Liver (tissue), 9 donors: ENCODE results near the gene NEK10. TPM values are rescaled to one million over a fixed set of nuclear protein-coding genes. Genes with fewer than 3 reads are reported as not detected.

Source experiments
- DNase-seq: peaks from one replicate; pipeline ENCODE4 v3.0.0-alpha.2; 2017; ENCODE audit warnings: low spot score
- H3K27ac ChIP-seq, 2 donors: one replicate each; pipeline ENCODE4 v1.7.0; 2013; ENCODE audit warnings: inconsistent platforms in 2 of 2, low read length in 2 of 2, control low read depth in 1 of 2, low read depth in 1 of 2, mild to moderate bottlenecking in 1 of 2
- H3K27me3 ChIP-seq, 4 donors: one replicate each; pipeline versions ENCODE4 v1.6.1 to v1.7.0; 2013; ENCODE audit warnings: low read length in 3 of 4, inconsistent platforms in 1 of 4, mild to moderate bottlenecking in 1 of 4, moderate library complexity in 1 of 4; ENCODE audit not compliant: control insufficient read depth in 4 of 4, insufficient read depth in 4 of 4
- H3K36me3 ChIP-seq, 4 donors: one replicate each; pipeline versions ENCODE4 v1.6.1 to v1.7.0; 2013; ENCODE audit warnings: low read length in 3 of 4, mild to moderate bottlenecking in 3 of 4, low read depth in 1 of 4, moderate library complexity in 1 of 4; ENCODE audit not compliant: control insufficient read depth in 4 of 4, insufficient read depth in 3 of 4
- H3K4me1 ChIP-seq, 4 donors: one replicate each; pipeline versions ENCODE4 v1.6.1 to v1.7.0; 2013; ENCODE audit warnings: low read length in 3 of 4, mild to moderate bottlenecking in 3 of 4, moderate library complexity in 1 of 4; ENCODE audit not compliant: control insufficient read depth in 4 of 4, insufficient read depth in 4 of 4
- H3K4me3 ChIP-seq, 3 donors: one replicate each; pipeline versions ENCODE4 v1.6.1 to v1.7.0; 2013; ENCODE audit warnings: low read length in 3 of 3, control low read depth in 1 of 3, low read depth in 1 of 3, mild to moderate bottlenecking in 1 of 3
- H3K9ac ChIP-seq, 2 donors: one replicate each; pipeline ENCODE4 v1.7.0; 2013; ENCODE audit warnings: low read length in 2 of 2, mild to moderate bottlenecking in 2 of 2, moderate library complexity in 2 of 2, control low read depth in 1 of 2, low read depth in 1 of 2
- H3K9me3 ChIP-seq, 4 donors: one replicate each; pipeline versions ENCODE4 v1.6.1 to v1.7.0; 2013; ENCODE audit warnings: low read length in 3 of 4; ENCODE audit not compliant: control insufficient read depth in 4 of 4
- CTCF ChIP-seq: fragments of 150-350 bp; IDR thresholded peaks from 2 replicates; pipeline ENCODE4 v1.5.1; 2017; ENCODE audit warnings: improper control_type of control experiment, low read depth, low read length; ENCODE audit not compliant: missing input control
- EGR1 ChIP-seq, 2 donors: IDR thresholded peaks; 2 replicates each; pipeline ENCODE4 v1.6.1; 2016 to 2018; ENCODE audit warnings: antibody characterized with exemption in 2 of 2, low read depth in 2 of 2
- FOXA1 ChIP-seq: IDR thresholded peaks from 2 replicates; pipeline ENCODE4 v1.6.1; 2016; ENCODE audit warnings: antibody characterized with exemption
- FOXA2 ChIP-seq: IDR thresholded peaks from 2 replicates; pipeline ENCODE4 v1.6.1; 2016; ENCODE audit warnings: antibody characterized with exemption
- GABPA ChIP-seq, 2 donors: IDR thresholded peaks in 1 of 2; conservative IDR thresholded peaks in 1 of 2; 2 replicates each; pipeline ENCODE4 v1.6.1; 2016; ENCODE audit warnings: antibody characterized with exemption in 2 of 2, mild to moderate bottlenecking in 1 of 2, moderate library complexity in 1 of 2
- HNF4A ChIP-seq, 2 donors: conservative IDR thresholded peaks; 2 replicates each; pipeline ENCODE4 v1.6.1; 2016; ENCODE audit warnings: antibody characterized with exemption in 2 of 2, mild to moderate bottlenecking in 2 of 2
- HNF4G ChIP-seq: IDR thresholded peaks from 2 replicates; pipeline ENCODE4 v1.6.1; 2016; ENCODE audit warnings: antibody characterized with exemption
- JUND ChIP-seq, 2 donors: IDR thresholded peaks; 2 replicates each; pipeline ENCODE4 v1.6.1; 2016; ENCODE audit warnings: antibody characterized with exemption in 2 of 2
- NR2F2 ChIP-seq: IDR thresholded peaks from 2 replicates; pipeline ENCODE4 v1.6.1; 2016; ENCODE audit warnings: antibody characterized with exemption
- RAD21 ChIP-seq, 2 donors: IDR thresholded peaks; 2 replicates each; pipeline ENCODE4 v1.6.1; 2016; ENCODE audit warnings: antibody characterized with exemption in 2 of 2, mild to moderate bottlenecking in 2 of 2
- REST ChIP-seq: IDR thresholded peaks from 2 replicates; pipeline ENCODE4 v1.6.1; 2016; ENCODE audit warnings: antibody characterized with exemption, mild to moderate bottlenecking
- RXRA ChIP-seq, 2 donors: IDR thresholded peaks; 2 replicates each; pipeline ENCODE4 v1.6.1; 2017 to 2018; ENCODE audit warnings: antibody characterized with exemption in 2 of 2, mild to moderate bottlenecking in 1 of 2
- SP1 ChIP-seq: IDR thresholded peaks from 2 replicates; pipeline ENCODE4 v1.6.1; 2018; ENCODE audit warnings: antibody characterized with exemption, mild to moderate bottlenecking
- TAF1 ChIP-seq: conservative IDR thresholded peaks from 2 replicates; pipeline ENCODE4 v1.6.1; 2016; ENCODE audit warnings: antibody characterized with exemption, mild to moderate bottlenecking
- YY1 ChIP-seq: IDR thresholded peaks from 2 replicates; pipeline ENCODE4 v1.6.1; 2016; ENCODE audit warnings: antibody characterized with exemption, mild to moderate bottlenecking
- whole genome bisulfite sequencing: extraction: QIAGEN DNeasy Blood & Tissue Kit; methylation state at CpG from one replicate; pipeline ENCODE4 v1.1.7; 2013; 5-methylcytosine and 5-hydroxymethylcytosine counted together
- polyA plus RNA-seq, 2 donors: library from polyadenylated mRNA; stranded (reverse) in 1 of 2; unstranded in 1 of 2; fragments of 200-250 nt in 1 of 2; fragments of >200 nt in 1 of 2; fragmentation: Nextera tagmentation in 1 of 2; extraction: Ambion mirVana in 1 of 2; gene quantifications; one replicate each; pipeline versions ENCODE4 v1.2.1 to v1.2.3, GENCODE V29; 2013 to 2015
- total RNA-seq, 2 donors: library from RNA; depleted of rRNA; stranded (reverse); fragments of >200 nt; gene quantifications; one replicate each; pipeline ENCODE4 v1.2.3, GENCODE V29; 2014
- TF ChIP-seq, protein P1 (sequence below): IDR thresholded peaks from 2 replicates; pipeline ENCODE4 v1.6.1; 2016; ENCODE audit warnings: antibody characterized with exemption
- TF ChIP-seq, protein P2 (sequence below): IDR thresholded peaks from 2 replicates; pipeline ENCODE4 v1.6.1; 2016; ENCODE audit warnings: antibody characterized with exemption
- donor health status: healthy.
- donor health status: healthy.
- donor health status: healthy.
- donor health status: healthy.
- donor health status: healthy.

The NEK10 gene
- total and polyA plus RNA-seq, 4 donors: 0.23 to 2.1 (median 0.70) TPM; not detected in 1

DNA sequence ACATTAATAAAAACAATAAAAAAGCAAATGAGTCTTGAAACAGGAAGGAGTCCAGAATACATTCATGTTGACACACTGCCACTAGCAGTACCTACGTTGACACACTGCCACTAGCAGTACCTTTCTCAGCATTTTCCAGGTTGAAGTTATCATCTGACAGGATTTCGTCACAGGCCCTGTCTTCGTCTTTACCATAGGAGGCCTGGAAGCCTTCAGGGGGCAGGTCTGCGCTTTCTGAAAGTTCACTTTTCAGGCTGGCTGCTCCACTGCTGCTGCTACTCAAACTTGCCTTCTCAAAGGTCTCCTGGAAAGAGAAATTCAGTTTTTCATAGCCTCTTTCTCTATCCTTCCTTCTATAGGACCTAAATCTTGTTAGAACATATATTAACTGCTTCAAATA lies 194.7 kb downstream of the NEK10 start:
- TF ChIP-seq HNF4G (no peak), JUND (IDR thresholded peaks at IDR 0.05) (no peak), SP1 (no peak), EGR1 (IDR thresholded peaks at IDR 0.05; ENCODE audit: low read depth in 2 of 2) (no peak), NR2F2 (no peak), RXRA (IDR thresholded peaks at IDR 0.05) (no peak), HNF4A (conservative IDR thresholded peaks at IDR 0.05) (no peak), RAD21 (IDR thresholded peaks at IDR 0.05) (no peak), FOXA1 (no peak)
- TF ChIP-seq, protein P1, sequence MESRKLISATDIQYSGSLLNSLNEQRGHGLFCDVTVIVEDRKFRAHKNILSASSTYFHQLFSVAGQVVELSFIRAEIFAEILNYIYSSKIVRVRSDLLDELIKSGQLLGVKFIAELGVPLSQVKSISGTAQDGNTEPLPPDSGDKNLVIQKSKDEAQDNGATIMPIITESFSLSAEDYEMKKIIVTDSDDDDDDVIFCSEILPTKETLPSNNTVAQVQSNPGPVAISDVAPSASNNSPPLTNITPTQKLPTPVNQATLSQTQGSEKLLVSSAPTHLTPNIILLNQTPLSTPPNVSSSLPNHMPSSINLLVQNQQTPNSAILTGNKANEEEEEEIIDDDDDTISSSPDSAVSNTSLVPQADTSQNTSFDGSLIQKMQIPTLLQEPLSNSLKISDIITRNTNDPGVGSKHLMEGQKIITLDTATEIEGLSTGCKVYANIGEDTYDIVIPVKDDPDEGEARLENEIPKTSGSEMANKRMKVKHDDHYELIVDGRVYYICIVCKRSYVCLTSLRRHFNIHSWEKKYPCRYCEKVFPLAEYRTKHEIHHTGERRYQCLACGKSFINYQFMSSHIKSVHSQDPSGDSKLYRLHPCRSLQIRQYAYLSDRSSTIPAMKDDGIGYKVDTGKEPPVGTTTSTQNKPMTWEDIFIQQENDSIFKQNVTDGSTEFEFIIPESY: no peak
- Histone ChIP-seq H3K27ac (no peak overlapping the region), H3K36me3 (no peaks in the 10 kb centered on the region), H3K27me3 (no peaks in the 10 kb centered on the region), H3K4me1 (no peaks in the 10 kb centered on the region), H3K9ac (no peak overlapping the region), H3K4me3 (no peak overlapping the region), H3K9me3 (no peaks in the 10 kb centered on the region)
- DNase-seq: no peak
- 79% methylated on average over 4 of the region's 4 CpGs for WGBS

DNA sequence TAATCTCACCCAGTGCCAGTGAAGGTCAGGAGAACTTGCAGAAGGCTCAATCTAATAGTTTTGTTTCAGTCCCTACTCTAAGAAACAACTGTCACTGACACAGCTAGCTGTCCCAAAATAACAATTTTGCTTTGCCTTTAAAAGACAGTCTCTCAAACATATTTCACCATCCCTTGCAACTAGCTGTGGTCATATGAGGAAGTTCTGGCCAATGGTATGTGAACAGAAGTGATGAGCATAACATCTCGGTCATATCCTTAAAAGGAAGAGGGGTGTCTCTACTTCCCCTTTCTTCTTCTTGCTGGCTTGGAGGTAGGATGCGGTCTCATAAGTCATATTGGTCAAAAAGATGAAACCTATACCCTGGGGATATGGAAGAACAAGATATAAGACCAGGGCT lies 198.1 kb downstream of the NEK10 start:
- WGBS: 87% methylated on average over 2 of the region's 2 CpGs
- H3K4me3 ChIP-seq: no peak overlapping the region
- no peak for TF ChIP-seq JUND (IDR thresholded peaks at IDR 0.05)
- no peak for TF ChIP-seq HNF4A (conservative IDR thresholded peaks at IDR 0.05)
- no peak for TF ChIP-seq YY1
- TF ChIP-seq SP1: no peak
- TF ChIP-seq FOXA1: no peak
- TF ChIP-seq REST: no peak
- no peak for TF ChIP-seq TAF1
- TF ChIP-seq HNF4G: no peak
- TF ChIP-seq FOXA2: no peak
- TF ChIP-seq NR2F2: no peak
- TF ChIP-seq, protein P2, sequence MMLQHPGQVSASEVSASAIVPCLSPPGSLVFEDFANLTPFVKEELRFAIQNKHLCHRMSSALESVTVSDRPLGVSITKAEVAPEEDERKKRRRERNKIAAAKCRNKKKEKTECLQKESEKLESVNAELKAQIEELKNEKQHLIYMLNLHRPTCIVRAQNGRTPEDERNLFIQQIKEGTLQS: no peak
- no peak for TF ChIP-seq GABPA (IDR thresholded peaks at IDR 0.05 in 1 of 2, conservative IDR thresholded peaks at IDR 0.05 in 1 of 2)
- no peak for TF ChIP-seq CTCF
- no peak for TF ChIP-seq RXRA (IDR thresholded peaks at IDR 0.05)
- TF ChIP-seq RAD21 (IDR thresholded peaks at IDR 0.05): no peak
- no peak overlapping the region for H3K9ac ChIP-seq
- H3K4me1 ChIP-seq: no peaks in the 10 kb centered on the region
- H3K27me3 ChIP-seq: no peaks in the 10 kb centered on the region
- DNase-seq: no peak
- H3K9me3 ChIP-seq: no peaks in the 10 kb centered on the region
- no peaks in the 10 kb centered on the region for H3K36me3 ChIP-seq
- H3K27ac ChIP-seq: no peak overlapping the region
